B cell (primary cell): ENCODE data around the gene USP22.

Source experiments
- CTCF ChIP-seq: fragments of 200-600 bp; IDR thresholded peaks from one replicate; pipeline ENCODE4 v1.8.0; 2022; ENCODE audit warnings: antibody characterized with exemption, mild to moderate bottlenecking
- EZH2 ChIP-seq: IDR thresholded peaks from 2 replicates; pipeline ENCODE4 v1.6.1; 2012; ENCODE audit warnings: borderline replicate concordance, low read depth, mild to moderate bottlenecking, moderate library complexity, low read length; ENCODE audit not compliant: insufficient read depth, poor library complexity, severe bottlenecking

GRCh38 chr17:21027031-21027430, 15.8 kb downstream of the USP22 start:
- no peak for TF ChIP-seq CTCF
- no peak for TF ChIP-seq EZH2
